SK-N-SH treated with all-trans-retinoic acid at 6 μM for 48 hours (cell line): Measurements from ENCODE around the gene EFNA4.

Experiments
- ATAC-seq: fragments of 200-7000 bp; cut with Tn5 transposase; 3 replicates; pipeline ENCODE4 v1.9.1; 2020; ENCODE audit warnings: mild to moderate bottlenecking, moderate library complexity
- ARNTL ChIP-seq: fragments of 450-650 bp; formaldehyde crosslinking; IDR thresholded peaks from 2 replicates; pipeline ENCODE4 v1.5.0; 2020; ENCODE audit warnings: low read depth, mild to moderate bottlenecking, moderate library complexity, borderline replicate concordance
- BACH2 ChIP-seq: fragments of 250-450 bp; sonication (Bioruptor Pico); IDR thresholded peaks from 2 replicates; pipeline ENCODE4 v1.9.0; 2021; ENCODE audit warnings: mild to moderate bottlenecking, borderline replicate concordance
- CREB5 ChIP-seq: fragments of 250-450 bp; sonication (Bioruptor Pico); IDR thresholded peaks from 2 replicates; pipeline ENCODE4 v1.5.1; 2020; ENCODE audit warnings: low read depth, mild to moderate bottlenecking, moderate library complexity
- CSDC2 ChIP-seq: fragments of 250-450 bp; sonication (Bioruptor Pico); IDR thresholded peaks from 2 replicates; pipeline ENCODE4 v1.5.0; 2020; ENCODE audit warnings: mild to moderate bottlenecking, moderate library complexity
- CSRNP3 ChIP-seq: fragments of 250-450 bp; sonication (Bioruptor Pico); IDR thresholded peaks from 2 replicates; pipeline ENCODE4 v1.5.1; 2021; ENCODE audit warnings: mild to moderate bottlenecking, moderate library complexity
- ESRRG ChIP-seq: fragments of 250-450 bp; sonication (Bioruptor Pico); IDR thresholded peaks from 2 replicates; pipeline ENCODE4 v1.6.1; 2021; ENCODE audit warnings: mild to moderate bottlenecking
- GLIS3 ChIP-seq: fragments of 250-450 bp; sonication (Bioruptor Pico); IDR thresholded peaks from 2 replicates; pipeline ENCODE4 v1.5.0; 2020; ENCODE audit warnings: mild to moderate bottlenecking, moderate library complexity
- ISL1 ChIP-seq: fragments of 250-450 bp; sonication (Bioruptor Pico); IDR thresholded peaks from 2 replicates; pipeline ENCODE4 v2.1.2; 2022; ENCODE audit warnings: mild to moderate bottlenecking, moderate library complexity
- OSR1 ChIP-seq: fragments of 250-450 bp; sonication (Bioruptor Pico); IDR thresholded peaks from 2 replicates; pipeline ENCODE4 v1.8.0; 2022; ENCODE audit warnings: moderate library complexity, mild to moderate bottlenecking, inconsistent platforms
- PATZ1 ChIP-seq: fragments of 250-450 bp; sonication (Bioruptor Pico); IDR thresholded peaks from 2 replicates; pipeline ENCODE4 v1.8.0; 2020; ENCODE audit warnings: mild to moderate bottlenecking, moderate library complexity, borderline replicate concordance
- PPARA ChIP-seq: fragments of 250-450 bp; sonication (Bioruptor Pico); IDR thresholded peaks from 2 replicates; pipeline ENCODE4 v1.5.0; 2020; ENCODE audit warnings: mild to moderate bottlenecking, borderline replicate concordance
- TCF4 ChIP-seq: fragments of 250-450 bp; sonication (Bioruptor Pico); IDR thresholded peaks from 2 replicates; pipeline ENCODE4 v1.8.0; 2021; ENCODE audit warnings: mild to moderate bottlenecking, moderate library complexity, borderline replicate concordance
- TOX ChIP-seq: fragments of 250-450 bp; sonication (Bioruptor Pico); IDR thresholded peaks from 2 replicates; pipeline ENCODE4 v1.8.0; 2021; ENCODE audit warnings: mild to moderate bottlenecking, moderate library complexity, borderline replicate concordance
- ZC3H10 ChIP-seq: fragments of 250-450 bp; sonication (Bioruptor Pico); IDR thresholded peaks from 2 replicates; pipeline ENCODE4 v1.5.1; 2021; ENCODE audit warnings: mild to moderate bottlenecking, moderate library complexity
- ZFP3 ChIP-seq: fragments of 250-450 bp; sonication (Bioruptor Pico); IDR thresholded peaks from 2 replicates; pipeline ENCODE4 v1.5.0; 2020; ENCODE audit warnings: mild to moderate bottlenecking, moderate library complexity
- ZFP30 ChIP-seq: fragments of 450-650 bp; formaldehyde crosslinking; IDR thresholded peaks from 2 replicates; pipeline ENCODE4 v1.5.0; 2022; ENCODE audit warnings: mild to moderate bottlenecking, moderate library complexity
- ZNF70 ChIP-seq: fragments of 450-650 bp; formaldehyde crosslinking; IDR thresholded peaks from 2 replicates; pipeline ENCODE4 v1.5.0; 2020; ENCODE audit warnings: mild to moderate bottlenecking, moderate library complexity
- ZNF8 ChIP-seq: fragments of 450-650 bp; formaldehyde crosslinking; IDR thresholded peaks from 2 replicates; pipeline ENCODE4 v1.5.0; 2020; ENCODE audit warnings: mild to moderate bottlenecking, moderate library complexity
- TF ChIP-seq, protein P1 (sequence below): fragments of 250-450 bp; sonication (Bioruptor Pico); IDR thresholded peaks from 2 replicates; pipeline ENCODE4 v1.8.0; 2021; ENCODE audit warnings: low read depth, mild to moderate bottlenecking, moderate library complexity, borderline replicate concordance

EFNA4 gene

DNA sequence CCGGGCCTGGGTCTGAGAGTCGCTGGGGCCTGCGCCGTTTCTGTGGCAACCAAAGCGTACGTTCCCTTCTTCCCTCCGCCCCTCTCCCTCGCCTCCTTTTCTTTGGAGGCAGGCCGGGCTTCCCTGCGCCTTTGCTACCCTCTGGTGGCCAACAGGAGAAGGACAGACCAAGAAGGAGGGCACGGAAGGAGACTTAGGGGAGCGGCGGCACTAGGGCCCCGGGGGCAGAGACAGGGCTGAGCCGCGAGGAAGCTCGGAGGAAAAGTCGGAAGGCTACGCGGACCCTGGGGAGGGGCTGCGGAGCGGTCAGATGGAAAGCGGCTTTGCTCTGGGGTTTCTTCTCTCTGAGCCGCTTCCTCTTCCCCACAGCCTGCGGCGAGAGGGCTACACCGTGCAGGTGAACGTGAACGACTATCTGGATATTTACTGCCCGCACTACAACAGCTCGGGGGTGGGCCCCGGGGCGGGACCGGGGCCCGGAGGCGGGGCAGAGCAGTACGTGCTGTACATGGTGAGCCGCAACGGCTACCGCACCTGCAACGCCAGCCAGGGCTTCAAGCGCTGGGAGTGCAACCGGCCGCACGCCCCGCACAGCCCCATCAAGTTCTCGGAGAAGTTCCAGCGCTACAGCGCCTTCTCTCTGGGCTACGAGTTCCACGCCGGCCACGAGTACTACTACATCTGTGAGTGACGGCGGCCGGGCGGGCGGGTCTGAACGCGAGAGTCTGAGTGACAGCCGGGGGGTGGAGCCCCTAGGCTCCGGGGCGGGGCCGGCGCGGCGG, 21.4 kb downstream of the EFNA4 start:
- peak; percentile 86 for ATAC-seq
- TF ChIP-seq ZFP3 (CRISPR knock-in tag): no peak
- no peak for TF ChIP-seq ZNF70 (CRISPR knock-in tag)
- no peak for TF ChIP-seq BACH2 (CRISPR knock-in tag)
- no peak for TF ChIP-seq ISL1 (CRISPR knock-in tag)
- TF ChIP-seq PPARA (CRISPR knock-in tag): no peak
- no peak for TF ChIP-seq CREB5 (CRISPR knock-in tag)
- no peak for TF ChIP-seq TOX (CRISPR knock-in tag)
- TF ChIP-seq ZC3H10 (CRISPR knock-in tag): no peak
- no peak for TF ChIP-seq ESRRG (CRISPR knock-in tag)
- TF ChIP-seq ARNTL: no peak
- no peak for TF ChIP-seq ZNF8
- TF ChIP-seq CSRNP3 (CRISPR knock-in tag): no peak
- no peak for TF ChIP-seq ZFP30 (CRISPR knock-in tag)
- TF ChIP-seq, protein P1, sequence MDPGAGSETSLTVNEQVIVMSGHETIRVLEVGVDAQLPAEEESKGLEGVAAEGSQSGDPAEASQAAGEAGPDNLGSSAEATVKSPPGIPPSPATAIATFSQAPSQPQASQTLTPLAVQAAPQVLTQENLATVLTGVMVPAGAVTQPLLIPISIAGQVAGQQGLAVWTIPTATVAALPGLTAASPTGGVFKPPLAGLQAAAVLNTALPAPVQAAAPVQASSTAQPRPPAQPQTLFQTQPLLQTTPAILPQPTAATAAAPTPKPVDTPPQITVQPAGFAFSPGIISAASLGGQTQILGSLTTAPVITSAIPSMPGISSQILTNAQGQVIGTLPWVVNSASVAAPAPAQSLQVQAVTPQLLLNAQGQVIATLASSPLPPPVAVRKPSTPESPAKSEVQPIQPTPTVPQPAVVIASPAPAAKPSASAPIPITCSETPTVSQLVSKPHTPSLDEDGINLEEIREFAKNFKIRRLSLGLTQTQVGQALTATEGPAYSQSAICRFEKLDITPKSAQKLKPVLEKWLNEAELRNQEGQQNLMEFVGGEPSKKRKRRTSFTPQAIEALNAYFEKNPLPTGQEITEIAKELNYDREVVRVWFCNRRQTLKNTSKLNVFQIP (CRISPR knock-in tag): no peak

DNA sequence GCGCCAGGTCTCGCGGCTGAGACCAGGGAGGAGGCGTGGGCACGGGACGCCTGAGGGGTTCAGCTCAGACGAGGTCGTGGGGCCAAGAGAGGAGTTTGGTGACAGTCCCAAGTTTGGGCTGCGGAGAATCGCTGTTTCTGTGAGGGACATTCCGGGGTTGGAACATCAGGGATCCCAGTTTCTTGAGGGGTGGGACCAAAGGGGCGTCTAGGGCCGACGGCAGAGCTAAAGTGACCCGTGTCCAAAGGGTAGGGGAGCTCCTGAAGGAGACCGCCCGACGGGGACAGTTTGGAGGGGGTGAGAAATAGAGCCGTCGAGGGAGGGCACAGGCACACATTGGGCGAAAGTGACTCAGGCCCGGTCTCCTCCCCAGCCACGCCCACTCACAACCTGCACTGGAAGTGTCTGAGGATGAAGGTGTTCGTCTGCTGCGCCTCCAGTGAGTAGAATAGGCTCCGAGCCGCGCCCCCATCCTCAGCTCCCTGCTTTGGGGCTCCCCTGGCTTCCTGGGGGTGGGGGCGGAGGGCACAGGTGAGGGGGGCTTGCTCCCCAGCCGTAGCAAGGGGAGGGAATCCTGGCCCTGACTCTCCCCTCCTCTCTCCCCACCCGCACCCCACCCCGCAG, 22.1 kb downstream of the EFNA4 start:
- ATAC-seq: peak; percentile 33
- no peak for TF ChIP-seq PPARA (CRISPR knock-in tag)
- no peak for TF ChIP-seq ARNTL
- TF ChIP-seq, protein P1 (CRISPR knock-in tag): no peak
- no peak for TF ChIP-seq PATZ1
- no peak for TF ChIP-seq ISL1 (CRISPR knock-in tag)
- TF ChIP-seq ZNF8: no peak
- TF ChIP-seq ZNF70 (CRISPR knock-in tag): no peak
- no peak for TF ChIP-seq ESRRG (CRISPR knock-in tag)
- TF ChIP-seq GLIS3: no peak
- no peak for TF ChIP-seq TCF4 (CRISPR knock-in tag)
- no peak for TF ChIP-seq CSDC2 (CRISPR knock-in tag)

DNA sequence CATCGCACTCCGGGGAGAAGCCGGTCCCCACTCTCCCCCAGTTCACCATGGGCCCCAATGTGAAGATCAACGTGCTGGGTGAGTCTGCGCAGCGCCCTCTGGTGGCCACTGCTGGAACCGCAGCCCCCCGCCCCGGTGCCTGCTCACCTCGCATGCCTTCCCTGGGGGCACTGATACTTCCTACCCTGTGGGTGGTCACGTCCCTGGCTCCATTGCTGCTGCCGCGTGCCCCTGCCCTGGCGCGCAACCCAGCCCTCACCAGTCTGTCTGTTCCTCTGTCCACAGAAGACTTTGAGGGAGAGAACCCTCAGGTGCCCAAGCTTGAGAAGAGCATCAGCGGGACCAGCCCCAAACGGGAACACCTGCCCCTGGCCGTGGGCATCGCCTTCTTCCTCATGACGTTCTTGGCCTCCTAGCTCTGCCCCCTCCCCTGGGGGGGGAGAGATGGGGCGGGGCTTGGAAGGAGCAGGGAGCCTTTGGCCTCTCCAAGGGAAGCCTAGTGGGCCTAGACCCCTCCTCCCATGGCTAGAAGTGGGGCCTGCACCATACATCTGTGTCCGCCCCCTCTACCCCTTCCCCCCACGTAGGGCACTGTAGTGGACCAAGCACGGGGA, 22.7 kb downstream of the EFNA4 start:
- TF ChIP-seq PATZ1 (no peak), GLIS3 (no peak), OSR1 (CRISPR knock-in tag) (no peak)

More for the DNA sequence above, 22.7 kb downstream of the EFNA4 start:
- ATAC-seq: peak; percentile 46
